OCI-LY7 (cell line): Measurements from ENCODE around the gene USP38. TPM values are rescaled to one million over a fixed set of nuclear protein-coding genes. Genes with fewer than 3 reads are reported as not detected.
A peak's percentile ranks its signal among the peaks of the same experiment; 100 is the strongest.

Experiments used
- BruUV-seq: library from RNA; stranded (reverse); fragments of 400-500 nt; replicated peaks from 2 replicates; lab custom pipeline; 2021; lab: Mats Ljungman, UMichigan
- CTCF ChIA-PET: fragments of 300-600 bp; sonication (Branson Sonifier 250); formaldehyde crosslinking; loops from one replicate; lab custom pipeline; 2022; ENCODE audit warnings: antibody characterized with exemption; ENCODE audit not compliant: unreplicated experiment; lab: Charles Lee
- POLR2A ChIA-PET: fragments of 300-600 bp; sonication (Branson Sonifier 250); formaldehyde crosslinking; loops from one replicate; lab custom pipeline; 2022; ENCODE audit warnings: antibody characterized with exemption; lab: Charles Lee
- DNase-seq: peaks from one replicate; pipeline ENCODE4 v3.0.0-alpha.2; 2015; ENCODE audit warnings: low spot score
- H2AFZ ChIP-seq: fragments of 200-600 bp; sonication (generic), shearing (Covaris generic); 2 replicates; pipeline ENCODE4 v1.6.1; 2014; ENCODE audit warnings: mild to moderate bottlenecking, antibody characterized with exemption, low read length, moderate library complexity
- H3K27ac ChIP-seq: fragments of 200-600 bp; sonication (generic); 2 replicates; pipeline ENCODE4 v1.5.1; 2014; ENCODE audit warnings: mixed run types, low read depth, mild to moderate bottlenecking, moderate library complexity, low read length, inconsistent platforms; ENCODE audit not compliant: poor library complexity, severe bottlenecking
- H3K36me3 ChIP-seq: fragments of 200-600 bp; sonication (generic); 2 replicates; pipeline ENCODE4 v1.6.1; 2014; ENCODE audit warnings: mild to moderate bottlenecking, antibody characterized with exemption, low read length, moderate library complexity, mixed read lengths; ENCODE audit not compliant: insufficient read depth
- H3K4me1 ChIP-seq: fragments of 200-600 bp; sonication (generic); 2 replicates; pipeline ENCODE4 v1.5.1; 2014; ENCODE audit warnings: mild to moderate bottlenecking, low read length; ENCODE audit not compliant: insufficient read depth, poor library complexity, severe bottlenecking
- H3K4me2 ChIP-seq: fragments of 200-600 bp; sonication (generic); 2 replicates; pipeline ENCODE4 v1.6.1; 2014; ENCODE audit warnings: mild to moderate bottlenecking, low read length
- H3K4me3 ChIP-seq: fragments of 200-600 bp; sonication (generic); 2 replicates; pipeline ENCODE4 v1.5.1; 2014; ENCODE audit warnings: mild to moderate bottlenecking, low read depth, low read length; ENCODE audit not compliant: poor library complexity, severe bottlenecking
- H3K79me2 ChIP-seq: fragments of 200-600 bp; sonication (generic); 2 replicates; pipeline ENCODE4 v1.6.1; 2016; ENCODE audit warnings: low read depth, mild to moderate bottlenecking, low read length, moderate library complexity, mixed read lengths; ENCODE audit not compliant: insufficient read depth
- H3K9me2 ChIP-seq: fragments of 200-600 bp; sonication (generic); 2 replicates; pipeline ENCODE4 v1.6.1; 2016; ENCODE audit warnings: mild to moderate bottlenecking, low read length, mixed read lengths; ENCODE audit not compliant: insufficient read depth
- H3K9me3 ChIP-seq: fragments of 200-600 bp; sonication (generic); 2 replicates; pipeline ENCODE4 v1.6.1; 2014; ENCODE audit warnings: mild to moderate bottlenecking, mixed run types, low read length, mixed read lengths
- H4K20me1 ChIP-seq: fragments of 200-600 bp; sonication (generic); 2 replicates; pipeline ENCODE4 v1.6.1; 2014; ENCODE audit warnings: mild to moderate bottlenecking, antibody characterized with exemption, low read length, moderate library complexity, mixed read lengths; ENCODE audit not compliant: insufficient read depth
- EZH2phosphoT487 ChIP-seq: fragments of 200-600 bp; sonication (generic); IDR thresholded peaks from 2 replicates; pipeline ENCODE4 v1.6.1; 2018; ENCODE audit warnings: low read depth, borderline replicate concordance, mild to moderate bottlenecking, mixed run types, antibody characterized with exemption, low read length, moderate library complexity, mixed read lengths
- intact Hi-C: fragments of 100-400 bp; cut with micrococcal nuclease; formaldehyde crosslinking; loops from one replicate; pipeline ENCODE4 v1.10.0; 2022; ENCODE audit not compliant: unreplicated experiment
- total RNA-seq, 2 experiments: library from RNA; depleted of rRNA in 1 of 2; stranded (reverse); fragments of >200 nt in 1 of 2; shearing (Covaris generic) in 1 of 2; gene quantifications; 2 replicates each; pipeline ENCODE4 v1.2.3, GENCODE V29; 2014 to 2022
- TF ChIP-seq, protein P1 (sequence below): fragments of 200-600 bp; sonication (generic); conservative IDR thresholded peaks from 2 replicates; pipeline ENCODE4 v1.5.1; 2014; ENCODE audit warnings: mild to moderate bottlenecking, antibody characterized with exemption, low read length, moderate library complexity, mixed read lengths

Gene USP38
- total RNA-seq, 2 experiments from 2014 or later = 23.6 to 25.7 TPM

DNA sequence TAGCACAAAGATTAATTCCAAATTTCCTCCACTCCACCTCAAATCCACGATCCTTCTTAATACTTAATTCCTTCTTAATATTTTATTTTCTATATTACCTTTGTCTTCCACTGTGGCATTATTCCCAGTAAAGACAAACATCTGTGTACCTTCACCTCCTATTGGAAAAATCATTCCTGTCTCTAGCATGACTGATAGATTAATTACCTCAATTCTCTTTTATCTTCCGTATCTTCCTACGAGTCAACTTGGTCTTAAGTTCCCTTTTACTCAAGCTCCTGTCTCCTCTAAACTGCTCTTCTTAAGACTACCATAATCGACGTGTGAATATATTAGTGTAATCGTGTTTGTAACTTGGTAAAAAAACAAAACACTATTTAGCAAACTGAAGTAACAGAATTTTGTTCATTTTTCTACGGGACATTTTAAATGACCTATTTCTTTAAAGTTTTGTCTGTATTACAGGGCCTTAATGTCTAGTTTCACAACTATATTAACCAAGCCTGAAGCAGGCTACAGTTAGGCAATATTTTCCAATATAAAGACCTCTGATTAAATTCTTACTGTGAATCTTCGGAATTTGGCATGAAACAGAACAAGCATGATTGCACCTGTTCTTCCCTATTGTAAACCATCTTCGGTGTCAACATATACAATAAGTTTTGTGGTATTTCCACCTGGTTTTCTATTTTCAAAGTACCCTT, 1.1 kb upstream of the USP38 start:
- peak overlapping the region; percentile 84 for H2AFZ ChIP-seq
- intact Hi-C loops = loop anchor here (1.0 kb wide), 2 partner anchors 153 to 330 kb away; partner anchors contain the start of genes GAB1 and SMARCA5
- TSS peak; percentile 92 for BruUV-seq
- no peaks in the 10 kb centered on the region for H3K9me3 ChIP-seq
- peaks cover 60% of the 10 kb centered on the region for H3K79me2 ChIP-seq
- POLR2A ChIA-PET = interaction anchor here (0.6 kb wide), 1 partner anchor 99 kb away, joined by 3 read pairs; no protein-coding TSS in a partner anchor
- H3K36me3 ChIP-seq = peaks cover 18% of the 10 kb centered on the region; the same call in 1 of the 2 replicates
- H3K4me1 ChIP-seq = peaks cover 21% of the 10 kb centered on the region
- H3K4me3 ChIP-seq = peak overlapping the region; percentile 94
- peaks cover 30% of the 10 kb centered on the region for H4K20me1 ChIP-seq
- H3K4me2 ChIP-seq = peak overlapping the region; percentile 98
- H3K27ac ChIP-seq = peak overlapping the region; percentile 75
- no peaks in the 10 kb centered on the region for H3K9me2 ChIP-seq
- CTCF ChIA-PET = no interaction called here
- TF ChIP-seq EZH2phosphoT487 = no peak
- TF ChIP-seq, protein P1, sequence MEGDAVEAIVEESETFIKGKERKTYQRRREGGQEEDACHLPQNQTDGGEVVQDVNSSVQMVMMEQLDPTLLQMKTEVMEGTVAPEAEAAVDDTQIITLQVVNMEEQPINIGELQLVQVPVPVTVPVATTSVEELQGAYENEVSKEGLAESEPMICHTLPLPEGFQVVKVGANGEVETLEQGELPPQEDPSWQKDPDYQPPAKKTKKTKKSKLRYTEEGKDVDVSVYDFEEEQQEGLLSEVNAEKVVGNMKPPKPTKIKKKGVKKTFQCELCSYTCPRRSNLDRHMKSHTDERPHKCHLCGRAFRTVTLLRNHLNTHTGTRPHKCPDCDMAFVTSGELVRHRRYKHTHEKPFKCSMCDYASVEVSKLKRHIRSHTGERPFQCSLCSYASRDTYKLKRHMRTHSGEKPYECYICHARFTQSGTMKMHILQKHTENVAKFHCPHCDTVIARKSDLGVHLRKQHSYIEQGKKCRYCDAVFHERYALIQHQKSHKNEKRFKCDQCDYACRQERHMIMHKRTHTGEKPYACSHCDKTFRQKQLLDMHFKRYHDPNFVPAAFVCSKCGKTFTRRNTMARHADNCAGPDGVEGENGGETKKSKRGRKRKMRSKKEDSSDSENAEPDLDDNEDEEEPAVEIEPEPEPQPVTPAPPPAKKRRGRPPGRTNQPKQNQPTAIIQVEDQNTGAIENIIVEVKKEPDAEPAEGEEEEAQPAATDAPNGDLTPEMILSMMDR = no peak
- no peak for DNase-seq

DNA sequence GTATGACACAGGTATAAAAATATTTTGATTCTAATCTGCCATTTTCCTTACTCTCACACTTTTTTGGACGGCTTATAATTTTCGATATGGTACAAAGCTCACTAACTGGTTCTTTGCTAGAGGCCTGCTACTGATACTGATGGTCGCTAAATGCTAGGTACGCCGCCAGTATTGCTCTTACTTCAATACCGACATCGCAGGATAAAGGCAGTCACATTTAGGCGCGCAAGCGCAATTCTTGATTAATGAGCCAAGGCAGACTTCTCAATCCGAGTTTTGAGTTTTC, 557 bp upstream of the USP38 start:
- peak; percentile 11 for DNase-seq
- H3K36me3 ChIP-seq = peaks cover 22% of the 10 kb centered on the region; the same call in 1 of the 2 replicates
- H2AFZ ChIP-seq = peak overlapping the region; percentile 84
- H3K9me2 ChIP-seq = no peaks in the 10 kb centered on the region
- intact Hi-C loops = loop anchor here (1.0 kb wide), 2 partner anchors 152 to 329 kb away; partner anchors contain the start of genes GAB1 and SMARCA5
- peaks cover 26% of the 10 kb centered on the region for H3K4me1 ChIP-seq
- BruUV-seq = no TSS peak
- H3K27ac ChIP-seq = peak overlapping the region; percentile 75
- peaks cover 33% of the 10 kb centered on the region for H4K20me1 ChIP-seq
- H3K4me3 ChIP-seq = peak overlapping the region; percentile 94
- H3K4me2 ChIP-seq = peak overlapping the region; percentile 98
- H3K79me2 ChIP-seq = peaks cover 65% of the 10 kb centered on the region
- no peak for TF ChIP-seq EZH2phosphoT487
- TF ChIP-seq, protein P1 = 0 out of 2 replicates have a peak, but pooled peaks have one; percentile 4
- CTCF ChIA-PET = no interaction called here
- POLR2A ChIA-PET = interaction anchor here (0.6 kb wide), 1 partner anchor 99 kb away, joined by 3 read pairs; no protein-coding TSS in a partner anchor
- no peaks in the 10 kb centered on the region for H3K9me3 ChIP-seq
